Retinal pigment epithelial cell (primary cell): Measurements from ENCODE around the gene KCNJ11.
A peak's percentile ranks its signal among the peaks of the same experiment; 100 is the strongest.

Experiments
- DNase-seq: peaks from one replicate; pipeline ENCODE4 v3.0.0-alpha.2; 2010; ENCODE audit warnings: low read depth
- H3K4me3 ChIP-seq: 2 replicates; pipeline ENCODE4 v1.5.1; 2011; ENCODE audit warnings: mild to moderate bottlenecking, low read length, control low read depth, moderate library complexity
- CTCF ChIP-seq: conservative IDR thresholded peaks from 2 replicates; pipeline ENCODE4 v1.5.1; 2011; ENCODE audit warnings: low read depth, low read length, control low read depth, inconsistent platforms

KCNJ11 gene

GRCh38 chr11:17386331-17387084 lies 2.0 kb downstream of the KCNJ11 start:
- no peak overlapping the region for H3K4me3 ChIP-seq
- no peak for DNase-seq
- peak; percentile 77 for TF ChIP-seq CTCF

GRCh38 chr11:17385926-17386325 lies 2.5 kb downstream of the KCNJ11 start:
- no peak overlapping the region for H3K4me3 ChIP-seq
- TF ChIP-seq CTCF: no peak
- no peak for DNase-seq

- H3K4me3 ChIP-seq: no peak overlapping the region
- no peak for TF ChIP-seq CTCF
- no peak for DNase-seq
Measured at GRCh38 chr11:17385492-17385891, 3.0 kb downstream of the KCNJ11 start.

GRCh38 chr11:17384002-17384511 lies 4.4 kb downstream of the KCNJ11 start:
- TF ChIP-seq CTCF: peak; percentile 90
- DNase-seq: no peak
- H3K4me3 ChIP-seq: no peak overlapping the region

GRCh38 chr11:17383461-17383860 lies 5.0 kb downstream of the KCNJ11 start:
- no peak for TF ChIP-seq CTCF
- no peak for DNase-seq
- no peak overlapping the region for H3K4me3 ChIP-seq

- DNase-seq: no peak
- no peak overlapping the region for H3K4me3 ChIP-seq
- TF ChIP-seq CTCF: no peak
Measured at GRCh38 chr11:17382046-17382728, 6.3 kb downstream of the KCNJ11 start.
